Activated CD8-positive, alpha-beta T cell treated with anti-CD3 and anti-CD28 coated beads for 36 hours (primary cell): ENCODE measurements around the gene PPRC1. TPM values are rescaled to one million over a fixed set of nuclear protein-coding genes. Genes with fewer than 3 reads are reported as not detected.

Source experiments
- ATAC-seq: fragments of 200-7000 bp; cut with Tn5 transposase; one replicate; pipeline ENCODE4 v1.10.0; 2021; ENCODE audit warnings: mild to moderate bottlenecking, moderate library complexity
- CTCF ChIA-PET: fragments of 350-600 bp; sonication (Branson Sonifier 250); formaldehyde crosslinking; loops from one replicate; lab custom pipeline; 2021; ENCODE audit warnings: antibody characterized with exemption; lab: Charles Lee
- POLR2A ChIA-PET: fragments of 350-600 bp; sonication (Branson Sonifier 250); formaldehyde crosslinking; loops from one replicate; lab custom pipeline; 2021; ENCODE audit warnings: antibody characterized with exemption; lab: Charles Lee
- DNase-seq: peaks from one replicate; pipeline ENCODE4 v3.0.0-alpha.2; 2020
- H3K27ac Mint-ChIP-seq: one replicate; pipeline ENCODE4 v1.8.0; 2021; ENCODE audit warnings: mild to moderate bottlenecking, mixed read lengths
- H3K27me3 Mint-ChIP-seq: one replicate; pipeline ENCODE4 v1.8.0; 2021; ENCODE audit warnings: mixed read lengths
- H3K36me3 Mint-ChIP-seq: one replicate; pipeline ENCODE4 v1.8.0; 2021; ENCODE audit warnings: low read depth, mixed read lengths
- H3K4me1 Mint-ChIP-seq: one replicate; pipeline ENCODE4 v1.8.0; 2021; ENCODE audit warnings: low read depth, mixed read lengths
- H3K4me3 Mint-ChIP-seq: one replicate; pipeline ENCODE4 v1.8.0; 2021; ENCODE audit warnings: mild to moderate bottlenecking, moderate library complexity, mixed read lengths
- H3K9me3 Mint-ChIP-seq: one replicate; pipeline ENCODE4 v1.8.0; 2021; ENCODE audit warnings: mixed read lengths
- intact Hi-C: fragments of 100-400 bp; cut with micrococcal nuclease; formaldehyde crosslinking; loops from one replicate; pipeline ENCODE4 v1.10.0; 2022
- total RNA-seq, 2 experiments: library from RNA; stranded (reverse); gene quantifications; one replicate each; pipeline ENCODE4 v1.2.3, GENCODE V29; 2021
- TF ChIP-seq, protein P1 (sequence below): fragments of 200-600 bp; IDR thresholded peaks from one replicate; pipeline ENCODE4 v1.8.0; 2022; ENCODE audit warnings: antibody characterized with exemption, mild to moderate bottlenecking

The PPRC1 gene
- total RNA-seq, 2 experiments from 2014 or later, result 68.6 to 72.2 TPM

DNA sequence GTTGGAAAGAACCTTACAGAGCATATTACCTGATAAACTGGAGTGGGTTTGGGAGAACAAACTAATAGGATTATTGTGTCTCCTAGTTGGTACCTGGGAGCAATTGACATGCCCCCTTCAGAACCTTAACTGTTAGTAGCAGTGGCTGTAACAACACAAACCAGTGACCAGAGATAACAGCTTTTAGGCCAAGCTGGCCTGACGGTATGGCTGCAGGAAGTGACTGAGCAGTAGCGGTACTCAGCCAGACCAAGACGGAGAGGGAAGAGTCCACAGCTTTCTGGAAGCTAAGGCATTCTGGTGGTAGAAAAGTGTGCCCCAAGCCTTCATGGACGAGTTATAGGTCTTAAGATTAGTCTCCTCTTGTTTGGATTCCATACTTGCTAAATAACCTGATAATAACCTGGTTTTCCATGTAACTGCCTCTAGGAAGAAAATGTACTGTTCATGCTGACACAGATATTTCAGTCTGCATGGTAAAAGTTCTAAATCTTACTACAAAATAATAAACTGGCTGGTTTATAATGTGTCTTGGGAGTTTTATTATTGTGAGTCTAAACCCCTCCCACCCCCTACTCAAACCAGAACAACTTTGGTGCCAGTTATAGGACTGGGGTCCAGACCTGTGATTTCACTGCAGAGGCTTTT, 30.6 kb downstream of the PPRC1 start:
- intact Hi-C loops, result no loop called here
- ChIA-PET CTCF (interaction anchor here (1.0 to 1.6 kb wide), 2 partner anchors 66 to 69 kb away, joined by 3 to 4 read pairs; no protein-coding TSS in a partner anchor), POLR2A (interaction anchor here (0.6 to 4.3 kb wide), 5 partner anchors 11 to 405 kb away, joined by 3 to 51 read pairs (median 4); partner anchors contain the start of gene NOLC1)
- Mint-ChIP-seq H3K9me3 (no peaks in the 10 kb centered on the region), H3K27ac (no peak overlapping the region), H3K4me1 (peaks cover 7% of the 10 kb centered on the region), H3K36me3 (peaks cover 42% of the 10 kb centered on the region), H3K27me3 (no peaks in the 10 kb centered on the region), H3K4me3 (no peak overlapping the region)
- TF ChIP-seq, protein P1, sequence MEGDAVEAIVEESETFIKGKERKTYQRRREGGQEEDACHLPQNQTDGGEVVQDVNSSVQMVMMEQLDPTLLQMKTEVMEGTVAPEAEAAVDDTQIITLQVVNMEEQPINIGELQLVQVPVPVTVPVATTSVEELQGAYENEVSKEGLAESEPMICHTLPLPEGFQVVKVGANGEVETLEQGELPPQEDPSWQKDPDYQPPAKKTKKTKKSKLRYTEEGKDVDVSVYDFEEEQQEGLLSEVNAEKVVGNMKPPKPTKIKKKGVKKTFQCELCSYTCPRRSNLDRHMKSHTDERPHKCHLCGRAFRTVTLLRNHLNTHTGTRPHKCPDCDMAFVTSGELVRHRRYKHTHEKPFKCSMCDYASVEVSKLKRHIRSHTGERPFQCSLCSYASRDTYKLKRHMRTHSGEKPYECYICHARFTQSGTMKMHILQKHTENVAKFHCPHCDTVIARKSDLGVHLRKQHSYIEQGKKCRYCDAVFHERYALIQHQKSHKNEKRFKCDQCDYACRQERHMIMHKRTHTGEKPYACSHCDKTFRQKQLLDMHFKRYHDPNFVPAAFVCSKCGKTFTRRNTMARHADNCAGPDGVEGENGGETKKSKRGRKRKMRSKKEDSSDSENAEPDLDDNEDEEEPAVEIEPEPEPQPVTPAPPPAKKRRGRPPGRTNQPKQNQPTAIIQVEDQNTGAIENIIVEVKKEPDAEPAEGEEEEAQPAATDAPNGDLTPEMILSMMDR, result no peak
- ATAC-seq, result no peak
- no peak for DNase-seq

DNA sequence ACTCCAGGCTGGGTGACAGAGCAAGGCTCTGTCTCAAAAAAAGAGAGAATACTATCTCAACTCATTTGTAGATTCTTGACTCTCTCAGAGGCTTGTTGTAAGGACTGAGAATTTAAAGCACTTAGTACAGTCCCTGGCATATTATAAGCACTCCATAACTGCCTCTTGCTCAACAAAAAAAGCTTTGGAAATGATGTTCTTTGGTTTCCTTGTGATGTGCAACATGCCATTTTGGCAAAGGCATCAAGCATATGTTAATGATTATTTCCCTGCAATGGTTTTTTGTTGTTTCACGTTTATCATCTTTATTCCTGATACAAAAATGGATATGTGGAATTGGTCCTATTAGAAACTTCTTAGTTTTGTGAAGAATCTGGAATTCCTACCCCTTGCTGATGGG, 35.0 kb downstream of the PPRC1 start:
- ATAC-seq, result no peak
- POLR2A ChIA-PET, result interaction anchor here (1.4 to 2.5 kb wide), 3 partner anchors 11 to 15 kb away, joined by 5 to 14 read pairs (median 6); partner anchors contain the start of gene NOLC1
- H3K9me3 Mint-ChIP-seq, result no peaks in the 10 kb centered on the region
- peaks cover 8% of the 10 kb centered on the region for H3K36me3 Mint-ChIP-seq
- H3K27me3 Mint-ChIP-seq, result no peaks in the 10 kb centered on the region
- no peak for DNase-seq
- no peak overlapping the region for H3K4me3 Mint-ChIP-seq
- no peak overlapping the region for H3K27ac Mint-ChIP-seq
- CTCF ChIA-PET, result interaction anchor here (1.1 to 7.9 kb wide), 6 partner anchors 10 to 184 kb away, joined by 3 to 126 read pairs (median 52); partner anchors contain the start of genes ELOVL3 and PPRC1
- peaks cover 5% of the 10 kb centered on the region for H3K4me1 Mint-ChIP-seq
- TF ChIP-seq, protein P1, result no peak
- intact Hi-C loops, result no loop called here

- intact Hi-C loops, result no loop called here
- ATAC-seq (no peak), DNase-seq (no peak)
- Mint-ChIP-seq H3K27me3 (no peaks in the 10 kb centered on the region), H3K4me1 (peaks cover 5% of the 10 kb centered on the region), H3K27ac (no peak overlapping the region), H3K36me3 (no peaks in the 10 kb centered on the region), H3K4me3 (no peak overlapping the region), H3K9me3 (no peaks in the 10 kb centered on the region)
- POLR2A ChIA-PET, result interaction anchor here (1.1 to 3.8 kb wide), 3 partner anchors 12 to 59 kb away, joined by 5 to 31 read pairs (median 7); partner anchors contain the start of gene ELOVL3
- TF ChIP-seq, protein P1, result no peak
- CTCF ChIA-PET, result interaction anchor here (1.1 to 7.9 kb wide), 13 partner anchors 13 to 413 kb away, joined by 3 to 126 read pairs (median 7); partner anchors contain the start of gene ELOVL3
Observed at GRCh38 chr10:102170602-102171001, 37.8 kb downstream of the PPRC1 start.

GRCh38 chr10:102172288-102172687, 39.4 kb downstream of the PPRC1 start:
- CTCF ChIA-PET, result interaction anchor here (0.7 to 7.9 kb wide), 4 partner anchors 11 to 180 kb away, joined by 3 to 126 read pairs (median 42); partner anchors contain the start of gene ELOVL3
- Mint-ChIP-seq H3K36me3 (no peaks in the 10 kb centered on the region), H3K4me3 (no peak overlapping the region), H3K27ac (no peak overlapping the region), H3K27me3 (peaks cover 2% of the 10 kb centered on the region), H3K4me1 (peaks cover 5% of the 10 kb centered on the region), H3K9me3 (no peaks in the 10 kb centered on the region)
- POLR2A ChIA-PET, result no interaction called here
- intact Hi-C loops, result no loop called here
- TF ChIP-seq, protein P1, result no peak
- DNase-seq, result no peak
- ATAC-seq, result no peak

GRCh38 chr10:102175415-102175814, 42.6 kb downstream of the PPRC1 start:
- DNase-seq (no peak), ATAC-seq (no peak)
- Mint-ChIP-seq H3K27ac (no peak overlapping the region), H3K36me3 (no peaks in the 10 kb centered on the region), H3K4me3 (no peak overlapping the region), H3K4me1 (no peaks in the 10 kb centered on the region), H3K27me3 (peaks cover 2% of the 10 kb centered on the region), H3K9me3 (no peaks in the 10 kb centered on the region)
- ChIA-PET POLR2A (interaction anchor here (0.6 kb wide), 1 partner anchor 178 kb away, joined by 3 read pairs; no protein-coding TSS in a partner anchor), CTCF (no interaction called here)
- TF ChIP-seq, protein P1, result no peak
- intact Hi-C loops, result no loop called here
